Measurements from ENCODE around the gene SLC25A18.

DNA sequence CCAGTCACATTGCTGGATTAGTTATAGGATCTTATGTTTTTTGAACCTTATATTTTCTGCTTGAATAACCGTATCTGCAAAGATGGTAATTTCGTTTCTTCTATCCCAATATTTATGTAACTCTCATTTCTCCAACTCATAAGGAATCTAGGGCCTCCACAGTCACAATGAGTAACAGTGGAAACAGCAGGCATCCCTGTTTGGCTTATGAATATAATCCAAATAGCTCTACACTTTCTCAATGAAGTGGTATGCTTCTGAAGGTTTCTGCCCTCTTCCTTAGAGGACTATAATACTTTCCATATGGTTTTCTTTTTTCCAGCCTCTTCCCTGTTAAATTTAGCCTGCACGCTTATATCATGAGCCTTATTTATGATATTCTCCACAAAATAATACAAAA lies 48.8 kb downstream of the SLC25A18 start:
- no peak for TF ChIP-seq MAX (IDR thresholded peaks at IDR 0.05)
- no peak for TF ChIP-seq SP2 (IDR thresholded peaks at IDR 0.05; ENCODE audit: low read length)
- TF ChIP-seq SIN3A (conservative IDR thresholded peaks at IDR 0.05 in 1 of 2, IDR thresholded peaks at IDR 0.05 in 1 of 2; ENCODE audit: low read depth in 1 of 2, low read length in 2 of 2) = no peak
- no peak for TF ChIP-seq EP300 (IDR thresholded peaks at IDR 0.05; ENCODE audit: borderline replicate concordance in 1 of 2, low read depth in 2 of 2, low read length in 2 of 2)
- no peak for TF ChIP-seq USF2 (IDR thresholded peaks at IDR 0.05; ENCODE audit: low read length)
- no peak for TF ChIP-seq TAF1 (IDR thresholded peaks at IDR 0.05; ENCODE audit: low read depth, low read length)
